ENCODE data around the gene PLEKHJ1. TPM values are rescaled to one million over a fixed set of nuclear protein-coding genes. Genes with fewer than 3 reads are reported as not detected.

The PLEKHJ1 gene
- total and polyA plus RNA-seq, 2 of the 13 experiments (the other 11 are each of a cell fraction or from before 2014, with no cell fraction given) = 70.5 to 130 TPM

GRCh38 chr19:2242092-2242537 lies 6.0 kb upstream of the PLEKHJ1 start (continued):
- TF ChIP-seq POGK (CRISPR knock-in tag; conservative IDR thresholded peaks at IDR 0.05) (no peak), ZNF501 (CRISPR knock-in tag; IDR thresholded peaks at IDR 0.05) (peak; percentile 69), ZNF335 (CRISPR knock-in tag; IDR thresholded peaks at IDR 0.05) (no peak), ZNF225 (CRISPR knock-in tag; IDR thresholded peaks at IDR 0.05) (0 out of 2 replicates have a peak, but pooled peaks have one; percentile 14), MAFK (conservative IDR thresholded peaks at IDR 0.05 in 1 of 2, IDR thresholded peaks at IDR 0.05 in 1 of 2; ENCODE audit: low read length in 2 of 2) (no peak), HOXD1 (CRISPR knock-in tag; IDR thresholded peaks at IDR 0.05) (no peak), ZNF326 (CRISPR knock-in tag; IDR thresholded peaks at IDR 0.05; ENCODE audit: borderline replicate concordance) (no peak), ZNF589 (CRISPR knock-in tag; conservative IDR thresholded peaks at IDR 0.05) (no peak), U2AF1 (optimal IDR thresholded peaks at IDR 0.05; ENCODE audit: low read depth, low read length) (no peak), ZNF235 (CRISPR knock-in tag; IDR thresholded peaks at IDR 0.05; ENCODE audit: borderline replicate concordance) (no peak), KLF9 (CRISPR knock-in tag; IDR thresholded peaks at IDR 0.05; ENCODE audit: low read depth) (no peak), SALL1 (CRISPR knock-in tag; IDR thresholded peaks at IDR 0.05) (peak; percentile 74; the same call in 1 of the 2 replicates), ELF3 (CRISPR knock-in tag; IDR thresholded peaks at IDR 0.05) (peak; percentile 62; the same call in 1 of the 2 replicates), ZKSCAN5 (CRISPR knock-in tag; IDR thresholded peaks at IDR 0.05) (no peak), SAFB2 (CRISPR knock-in tag; IDR thresholded peaks at IDR 0.05; ENCODE audit: borderline replicate concordance, low read depth) (no peak), SKI (IDR thresholded peaks at IDR 0.05; ENCODE audit: partially characterized antibody) (no peak), ZNF451 (CRISPR knock-in tag; IDR thresholded peaks at IDR 0.05) (no peak), MXI1 (IDR thresholded peaks at IDR 0.05; ENCODE audit: borderline replicate concordance, low read depth, low read length) (peak; percentile 50; the same call in 1 of the 3 replicates), ZMAT3 (CRISPR knock-in tag; conservative IDR thresholded peaks at IDR 0.05) (no peak), U2AF2 (IDR thresholded peaks at IDR 0.05; ENCODE audit: low read depth, low read length) (no peak), HIVEP1 (CRISPR knock-in tag; IDR thresholded peaks at IDR 0.05) (0 out of 2 replicates have a peak, but pooled peaks have one; percentile 28), SNRNP70 (IDR thresholded peaks at IDR 0.05; ENCODE audit: low read depth, low read length) (no peak), ZNF24 (IDR thresholded peaks at IDR 0.05) (no peak), MZF1 (CRISPR knock-in tag; IDR thresholded peaks at IDR 0.05; ENCODE audit: borderline replicate concordance) (no peak), CREB3 (CRISPR knock-in tag; IDR thresholded peaks at IDR 0.05) (no peak), ZEB1 (IDR thresholded peaks at IDR 0.05; ENCODE audit: insufficient replicate concordance, low read depth) (peak; percentile 66), ZNF567 (CRISPR knock-in tag; IDR thresholded peaks at IDR 0.05; ENCODE audit: borderline replicate concordance) (no peak), ZNF124 (CRISPR knock-in tag; IDR thresholded peaks at IDR 0.05) (no peak), ZNF460 (CRISPR knock-in tag; IDR thresholded peaks at IDR 0.05; ENCODE audit: borderline replicate concordance) (no peak), MLX (CRISPR knock-in tag; IDR thresholded peaks at IDR 0.05) (0 out of 2 replicates have a peak, but pooled peaks have one; percentile 27), SPEN (CRISPR knock-in tag; IDR thresholded peaks at IDR 0.05; ENCODE audit: low read depth) (peak; percentile 44; the same call in 1 of the 2 replicates), KLF11 (CRISPR knock-in tag; IDR thresholded peaks at IDR 0.05) (no peak)
